Activated CD8-positive, alpha-beta memory T cell treated with anti-CD3 and anti-CD28 coated beads, Interleukin-2, amount 50 U/mL, for 4 hours (primary cell): ENCODE measurements around the gene PRKCZ.
A peak's percentile ranks its signal among the peaks of the same experiment; 100 is the strongest.

Experiments used
- DNase-seq: peaks from one replicate; pipeline ENCODE4 v3.0.0-alpha.2; 2020

The PRKCZ gene

GRCh38 chr1:2025491-2025981 is 24.7 kb upstream of the PRKCZ start:
- DNase-seq, result no peak

DNA sequence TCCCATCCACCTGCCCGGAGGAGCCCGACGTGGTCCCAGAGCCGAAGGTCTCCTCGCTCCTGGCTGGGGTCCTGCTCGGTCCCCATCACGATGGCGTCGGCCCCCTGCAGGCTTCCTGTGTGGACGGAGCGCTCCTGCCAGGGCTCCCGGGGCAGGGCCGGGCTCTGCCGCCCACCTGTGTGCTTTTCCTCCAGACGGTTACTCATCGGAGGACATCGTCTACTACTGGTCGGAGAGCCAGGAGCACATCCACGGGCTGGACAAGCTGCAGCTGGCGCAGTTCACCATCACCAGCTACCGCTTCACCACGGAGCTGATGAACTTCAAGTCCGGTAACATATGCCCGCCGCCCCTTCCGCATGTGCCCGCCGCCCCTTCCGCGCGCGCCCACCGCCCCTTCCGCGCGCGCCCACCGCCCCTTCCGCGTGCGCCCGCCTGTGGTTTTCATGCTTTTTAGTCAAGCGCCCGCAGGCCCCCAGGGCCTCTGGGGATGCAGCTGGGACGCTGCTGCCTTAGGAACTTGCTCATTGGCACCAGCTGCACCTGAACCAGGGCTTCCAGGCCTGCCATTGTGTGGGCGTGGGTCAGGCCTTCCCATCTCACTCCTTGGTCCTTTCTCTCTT is 22.1 kb upstream of the PRKCZ start:
- no peak for DNase-seq

GRCh38 chr1:2028870-2029560 is 21.2 kb upstream of the PRKCZ start:
- DNase-seq, result no peak

- DNase-seq, result no peak
Observed at GRCh38 chr1:2029561-2029960, 20.6 kb upstream of the PRKCZ start.

- DNase-seq, result no peak
Observed at GRCh38 chr1:2030076-2030871, 19.9 kb upstream of the PRKCZ start.

DNA sequence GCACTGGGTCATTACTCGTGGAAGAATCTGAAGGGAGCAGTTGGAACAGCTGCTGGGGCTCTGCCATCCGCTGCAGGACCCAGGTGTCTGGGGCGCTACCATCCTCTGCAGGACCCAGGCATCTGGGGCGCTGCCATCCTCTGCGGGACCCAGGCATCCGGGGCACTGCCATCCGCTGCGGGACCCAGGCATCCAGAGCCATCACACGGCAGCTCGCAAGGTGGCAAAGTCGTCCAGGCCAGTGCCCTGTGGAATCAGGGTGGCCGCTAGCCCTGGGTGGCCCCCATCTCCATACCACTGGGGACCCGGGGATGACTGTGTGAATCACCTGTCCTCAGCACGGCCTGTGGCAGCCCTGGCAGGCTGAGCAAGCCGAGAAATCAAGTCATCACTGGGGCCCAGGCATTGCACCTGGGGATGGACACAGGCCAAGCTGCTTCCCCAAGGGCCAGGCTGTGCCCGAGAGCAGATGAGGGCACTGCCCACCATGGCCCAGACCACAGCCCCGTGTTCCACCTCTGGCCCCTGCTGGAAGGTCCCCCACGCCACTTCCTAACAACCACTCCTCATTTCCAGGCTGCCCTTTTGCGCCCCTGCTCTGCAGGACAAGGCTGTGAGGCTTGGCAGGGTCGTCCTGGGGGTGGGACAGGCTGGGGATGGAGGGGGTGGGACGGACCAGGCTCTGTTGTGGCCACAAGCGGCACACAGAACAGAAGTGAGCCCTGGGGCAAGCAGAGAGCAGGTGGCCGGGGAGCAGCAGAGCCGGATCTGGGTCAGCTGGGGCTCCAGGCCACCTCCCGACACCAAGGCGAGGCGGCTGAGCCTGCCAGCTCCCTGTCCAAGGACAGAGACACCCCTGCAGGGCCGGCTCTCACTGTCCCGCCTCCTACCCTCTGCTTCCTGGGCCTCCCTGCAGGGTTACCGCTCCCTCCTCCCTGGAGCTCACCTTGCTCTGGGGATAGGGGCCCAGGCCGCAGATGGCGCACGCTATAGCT is 18.4 kb upstream of the PRKCZ start:
- DNase-seq, result no peak

GRCh38 chr1:2032737-2033136 is 17.5 kb upstream of the PRKCZ start:
- DNase-seq, result no peak

- DNase-seq, result no peak
Observed at GRCh38 chr1:2033165-2033564, 17.0 kb upstream of the PRKCZ start.

- no peak for DNase-seq
Observed at GRCh38 chr1:2036287-2036686, 13.9 kb upstream of the PRKCZ start.

GRCh38 chr1:2037314-2037979 is 12.8 kb upstream of the PRKCZ start:
- no peak for DNase-seq

DNA sequence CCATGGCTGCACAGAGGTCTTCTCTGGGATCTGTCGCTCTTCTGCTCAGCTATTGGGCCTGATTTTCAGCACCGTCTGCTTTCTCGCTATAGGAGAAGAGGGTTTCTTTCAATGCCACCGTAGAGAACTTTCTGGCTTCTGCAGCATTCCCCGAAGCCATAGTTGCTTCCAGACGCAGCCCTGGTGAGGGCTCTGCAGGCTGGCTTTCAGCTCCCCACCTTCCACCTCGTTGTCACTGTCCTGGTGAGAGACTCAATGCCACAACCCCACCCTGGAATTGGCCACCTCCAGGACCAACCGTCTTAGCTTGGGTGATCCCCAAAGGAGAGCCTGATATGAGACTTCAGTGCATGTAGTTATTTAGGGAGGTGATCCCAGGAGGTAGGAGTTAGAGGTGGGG is 12.0 kb upstream of the PRKCZ start:
- DNase-seq, result no peak

DNA sequence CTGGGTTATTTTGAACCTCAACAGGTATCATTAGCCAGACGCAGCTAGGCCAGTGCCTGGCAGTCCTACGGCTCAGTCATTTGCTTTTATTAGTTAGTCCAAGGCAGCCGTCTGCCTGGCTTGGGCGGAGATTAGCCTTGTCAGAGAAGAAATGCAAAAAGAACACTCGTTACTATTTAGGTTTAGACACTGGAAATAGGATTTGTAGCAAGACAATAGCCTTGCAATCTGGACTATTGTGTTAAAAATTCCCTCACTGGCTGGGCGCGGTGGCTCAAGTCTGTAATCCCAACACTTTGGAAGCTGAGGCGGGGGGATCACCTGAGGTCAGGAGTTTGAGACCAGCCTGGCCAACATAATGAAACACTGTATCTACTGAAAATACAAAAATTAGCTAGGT is 11.0 kb upstream of the PRKCZ start:
- no peak for DNase-seq

DNA sequence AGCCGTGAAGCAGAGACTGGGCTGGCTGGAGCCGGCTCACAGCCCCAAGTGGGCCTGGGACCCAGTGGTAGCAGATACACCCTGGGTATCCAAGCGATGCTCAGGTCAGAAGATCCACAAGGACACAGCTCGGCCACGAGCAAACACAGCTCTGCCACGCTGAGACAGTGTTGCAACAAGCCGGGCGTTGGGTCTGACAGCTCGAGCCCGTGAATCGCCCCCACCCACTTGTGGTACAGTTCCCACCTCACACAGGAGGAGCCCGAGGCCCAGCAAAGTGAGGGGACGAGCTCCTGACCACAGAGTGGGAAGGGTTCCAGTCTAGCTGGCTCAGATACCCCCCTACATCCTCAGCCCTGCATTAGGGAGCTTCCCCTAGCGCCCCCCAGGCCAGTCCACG is 8.9 kb upstream of the PRKCZ start:
- DNase-seq, result no peak

DNA sequence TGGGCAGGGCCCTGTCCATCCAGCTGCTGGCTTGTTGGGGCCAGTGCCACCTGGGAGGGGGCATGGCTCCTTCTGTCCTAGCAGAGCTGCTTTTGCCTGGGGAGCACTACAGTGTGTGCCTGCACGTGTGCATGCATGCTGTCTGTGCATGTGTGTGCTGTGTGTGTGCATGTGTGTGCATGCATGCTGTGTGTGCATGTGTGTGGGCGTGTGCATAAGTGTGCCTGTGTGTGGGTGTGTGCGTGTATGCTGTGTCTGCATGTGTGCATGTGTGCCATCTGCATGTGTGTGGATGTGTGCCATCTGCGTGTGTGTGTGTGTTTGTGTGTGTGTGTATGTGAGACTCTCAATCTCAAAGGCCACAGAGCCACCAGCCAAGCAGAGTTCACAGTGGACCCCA is 8.3 kb upstream of the PRKCZ start:
- DNase-seq, result no peak

DNA sequence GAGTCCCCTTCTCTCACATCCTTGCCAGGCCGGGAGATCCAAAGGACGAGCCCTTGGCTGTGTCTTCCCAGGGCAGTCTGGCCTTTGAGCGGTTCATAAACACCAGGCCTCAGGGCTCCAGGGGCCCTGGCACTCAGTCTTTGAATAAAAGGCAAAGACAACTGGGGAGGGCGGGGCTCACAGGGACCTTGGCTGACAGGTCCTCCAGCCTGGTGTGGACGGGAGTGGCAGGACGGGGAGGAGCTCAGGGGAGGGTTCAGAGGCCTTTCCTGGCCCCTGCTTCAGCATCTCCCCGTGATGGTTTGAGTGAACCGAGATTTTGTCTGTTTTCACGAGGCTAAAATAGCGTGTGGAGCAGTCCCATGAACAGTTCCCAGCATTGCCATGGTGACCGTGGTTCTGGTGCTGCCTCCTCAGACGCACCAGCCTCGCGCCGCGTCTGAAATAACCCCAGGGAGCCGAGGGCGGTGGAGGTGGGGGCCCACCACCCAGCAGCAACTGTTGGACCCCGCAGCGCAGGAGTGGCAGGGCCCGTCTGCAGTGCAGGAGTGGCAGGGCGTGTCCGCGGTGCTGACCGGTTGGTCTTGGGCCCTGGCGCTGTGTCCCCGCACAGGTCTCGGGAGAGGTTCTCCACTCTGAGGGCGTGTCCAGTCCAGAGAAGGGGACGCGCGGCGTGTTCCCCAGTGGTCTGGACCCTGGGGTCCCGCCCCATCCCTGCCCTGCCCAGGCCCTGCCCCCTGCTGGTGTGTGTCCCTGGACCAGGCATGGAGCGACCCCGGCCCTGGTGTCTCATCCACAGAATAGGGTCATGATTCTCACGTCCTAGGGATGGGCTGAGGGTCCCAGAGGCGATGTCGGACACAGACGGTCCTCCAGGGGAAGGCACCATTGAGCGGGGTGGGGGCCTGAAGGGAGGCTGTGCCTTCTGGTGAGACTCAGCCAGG is 7.1 kb upstream of the PRKCZ start:
- DNase-seq, result no peak

GRCh38 chr1:2043886-2044285 is 6.3 kb upstream of the PRKCZ start:
- DNase-seq, result no peak

GRCh38 chr1:2044510-2045319 is 5.5 kb upstream of the PRKCZ start:
- peak; percentile 85 for DNase-seq

GRCh38 chr1:2045468-2046173 is 4.6 kb upstream of the PRKCZ start:
- DNase-seq, result no peak

DNA sequence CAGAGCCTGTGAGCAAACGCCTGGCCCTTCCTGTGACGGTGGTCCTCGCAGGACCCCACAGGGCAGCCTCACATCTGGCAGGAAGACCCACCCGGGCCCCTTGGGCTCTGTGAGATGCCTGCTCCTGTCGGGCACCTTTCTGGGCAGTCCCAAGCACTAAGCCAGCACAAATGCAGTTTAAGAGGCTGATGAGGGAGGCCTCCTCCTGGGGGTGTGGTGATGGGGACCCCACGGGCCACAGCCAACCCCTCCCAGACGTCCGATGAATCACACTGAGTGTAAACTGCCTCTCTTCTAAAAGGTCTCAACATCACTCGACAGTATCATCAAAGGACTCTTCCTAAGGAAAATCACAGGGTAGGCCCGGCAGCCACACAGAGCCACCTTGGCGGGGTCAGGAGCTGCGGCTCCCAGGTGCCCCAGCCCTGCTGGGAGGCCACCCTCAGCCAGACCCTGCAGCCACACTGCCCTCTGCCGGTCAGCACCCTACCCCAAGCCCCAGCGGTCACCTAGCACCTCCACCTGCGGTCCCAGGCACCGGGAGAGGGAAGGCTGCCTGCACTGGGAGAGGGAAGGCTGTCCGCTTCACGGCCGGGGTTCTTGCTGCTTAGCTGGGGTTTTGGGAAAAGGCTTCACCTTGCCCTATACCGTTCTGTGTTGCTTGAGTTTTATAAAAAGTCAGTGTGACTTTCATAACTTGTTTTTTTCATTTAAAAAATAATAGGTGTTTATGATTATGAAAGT is 3.9 kb upstream of the PRKCZ start:
- no peak for DNase-seq
